Left renal cortex interstitium (tissue), 4 donors: ENCODE measurements around the gene RAB3GAP2. TPM values are rescaled to one million over a fixed set of nuclear protein-coding genes. Genes with fewer than 3 reads are reported as not detected.

ENCODE experiments used
- polyA plus RNA-seq, 4 donors: library from polyadenylated mRNA; unstranded; fragments of 120-200 nt; gene quantifications; one replicate each; pipeline ENCODE4 v1.2.1, GENCODE V29; 2013; ENCODE audit not compliant: insufficient read length in 4 of 4

Gene RAB3GAP2
- polyA plus RNA-seq, 4 donors = 27.2 to 39.8 (median 33.3) TPM

Other genes with a start within 250 kb of the RAB3GAP2 start
- gene EPRS1, start 225.9 kb downstream of the RAB3GAP2 start, polyA plus RNA-seq = 100 to 1,000 TPM in 3 of 4 donors, 10 to 100 TPM in 1; 88.6 to 113 (median 105) TPM
- 10 to 100 TPM; 41.1 to 66.4 (median 48.0) TPM for gene BPNT1, start 182.7 kb downstream of the RAB3GAP2 start, polyA plus RNA-seq
- 100 to 1,000 TPM in 1 of 4 donors, 10 to 100 TPM in 3; 77.9 to 101 (median 88.6) TPM for gene IARS2, start 178.3 kb downstream of the RAB3GAP2 start, polyA plus RNA-seq